A549 (cell line): ENCODE results near the gene CD82. TPM values are rescaled to one million over a fixed set of nuclear protein-coding genes. Genes with fewer than 3 reads are reported as not detected.

ENCODE experiments used
- ATAC-seq, 2 experiments: fragments of 200-7000 bp in 1 of 2; fragments of >200 bp in 1 of 2; cut with Nextera tagmentation in 1 of 2; cut with Tn5 transposase in 1 of 2; 3 replicates each; pipeline versions ENCODE4 v1.8.0 to v1.9.1; 2018 to 2020; ENCODE audit warnings: mild to moderate bottlenecking in 1 of 2, moderate library complexity in 1 of 2
- CTCF ChIA-PET: fragments of 300-600 bp; sonication (Branson Sonifier 250); formaldehyde crosslinking; extraction: SDS; loops from one replicate; lab custom pipeline; 2021; ENCODE audit warnings: antibody characterized with exemption, inconsistent platforms; lab: Yijun Ruan, JAX
- POLR2A ChIA-PET: fragments of 350-600 bp; formaldehyde crosslinking; extraction: SDS; loops from one replicate; lab custom pipeline; 2021; ENCODE audit warnings: antibody characterized with exemption, inconsistent platforms; lab: Yijun Ruan, JAX
- DNase-seq, 2 experiments: peaks; one replicate each; pipeline versions ENCODE4 v3.0.0 to v3.0.0-alpha.2; 2011 to 2016; ENCODE audit warnings: low read depth in 1 of 2, low spot score in 1 of 2
- FAIRE-seq: peaks from 2 replicates; lab custom pipeline; 2011; peaks lifted over from hg19 to GRCh38; lab: Jason Lieb, UNC
- H3K27ac ChIP-seq, 2 experiments: fragments of >200 bp; sonication (Bioruptor Twin); formaldehyde crosslinking; 3 replicates each; pipeline ENCODE4 v1.5.1; 2016 to 2017
- H3K4me1 ChIP-seq: fragments of >200 bp; sonication (Bioruptor Twin); formaldehyde crosslinking; 3 replicates; pipeline ENCODE4 v1.6.1; 2016
- H3K4me2 ChIP-seq: fragments of >200 bp; sonication (Bioruptor Twin); formaldehyde crosslinking; 3 replicates; pipeline ENCODE4 v1.6.1; 2016
- H3K4me3 ChIP-seq: fragments of >200 bp; sonication (Bioruptor Twin); formaldehyde crosslinking; 3 replicates; pipeline ENCODE4 v1.5.1; 2016
- H3K9me3 ChIP-seq: fragments of >200 bp; sonication (Bioruptor Twin); formaldehyde crosslinking; 3 replicates; pipeline ENCODE4 v1.6.1; 2016
- CBX8 ChIP-seq: fragments of 200-600 bp; sonication (generic); IDR thresholded peaks from 2 replicates; pipeline ENCODE4 v1.6.1; 2016
- CEBPB ChIP-seq, 2 experiments: fragments of >200 bp in 1 of 2; sonication (Bioruptor Twin) in 1 of 2; formaldehyde crosslinking in 1 of 2; IDR thresholded peaks; 2 replicates each; pipeline ENCODE4 v1.6.1; 2012 to 2016
- EHF ChIP-seq: fragments of 250-450 bp; sonication (Bioruptor Pico); IDR thresholded peaks from 2 replicates; pipeline ENCODE4 v1.5.0; 2020; ENCODE audit warnings: mild to moderate bottlenecking
- EHMT2 ChIP-seq: fragments of 200-600 bp; sonication (generic); IDR thresholded peaks from 2 replicates; pipeline ENCODE4 v1.6.1; 2016; ENCODE audit warnings: antibody characterized with exemption, low read depth, mild to moderate bottlenecking, moderate library complexity
- ELK1 ChIP-seq: fragments of 150-350 bp; IDR thresholded peaks from 2 replicates; pipeline ENCODE4 v1.6.1; 2014; ENCODE audit warnings: low read depth, mild to moderate bottlenecking, low read length
- FOSB ChIP-seq: fragments of 250-450 bp; sonication (Bioruptor Pico); IDR thresholded peaks from 2 replicates; pipeline ENCODE4 v1.5.0; 2020; ENCODE audit warnings: mild to moderate bottlenecking, moderate library complexity
- FOXS1 ChIP-seq: fragments of 250-450 bp; sonication (Bioruptor Pico); IDR thresholded peaks from 2 replicates; pipeline ENCODE4 v1.5.0; 2020; ENCODE audit warnings: mild to moderate bottlenecking, moderate library complexity
- HDAC2 ChIP-seq: fragments of 200-600 bp; sonication (generic); IDR thresholded peaks from 2 replicates; pipeline ENCODE4 v1.6.1; 2016
- HMGXB4 ChIP-seq: fragments of 250-450 bp; sonication (Bioruptor Pico); IDR thresholded peaks from 2 replicates; pipeline ENCODE4 v1.5.0; 2021; ENCODE audit warnings: mild to moderate bottlenecking, moderate library complexity, borderline replicate concordance
- HOXA7 ChIP-seq: fragments of 250-450 bp; sonication (Bioruptor Pico); IDR thresholded peaks from 2 replicates; pipeline ENCODE4 v1.5.0; 2020; ENCODE audit warnings: mild to moderate bottlenecking, moderate library complexity
- JUN ChIP-seq, 2 experiments: fragments of >200 bp; sonication (Bioruptor Twin); formaldehyde crosslinking; IDR thresholded peaks; 2 replicates in 1 of 2; 3 replicates in 1 of 2; pipeline ENCODE4 v1.6.1; 2016 to 2017
- MAX ChIP-seq: IDR thresholded peaks from 2 replicates; pipeline ENCODE4 v1.6.1; 2012
- MAZ ChIP-seq: fragments of 150-350 bp; IDR thresholded peaks from 2 replicates; pipeline ENCODE4 v1.6.1; 2014; ENCODE audit warnings: antibody characterized with exemption, low read depth, low read length, borderline replicate concordance
- MYC ChIP-seq: IDR thresholded peaks from 2 replicates; pipeline ENCODE4 v1.6.1; 2012; ENCODE audit warnings: mild to moderate bottlenecking, inconsistent platforms, low read length, improper control_type of control experiment, borderline replicate concordance
- NFE2L2 ChIP-seq: fragments of 150-350 bp; conservative IDR thresholded peaks from 2 replicates; pipeline ENCODE4 v1.6.1; 2014; ENCODE audit warnings: low read length
- NPAS2 ChIP-seq: fragments of 250-450 bp; sonication (Bioruptor Pico); IDR thresholded peaks from 2 replicates; pipeline ENCODE4 v1.8.0; 2022; ENCODE audit warnings: mild to moderate bottlenecking, moderate library complexity, borderline replicate concordance
- PBX3 ChIP-seq: IDR thresholded peaks from 2 replicates; pipeline ENCODE4 v1.6.1; 2012
- PHF8 ChIP-seq: fragments of 200-600 bp; sonication (generic); IDR thresholded peaks from 2 replicates; pipeline ENCODE4 v1.6.1; 2016; ENCODE audit warnings: low read depth, mild to moderate bottlenecking, antibody characterized with exemption, moderate library complexity, borderline replicate concordance
- POLR2A ChIP-seq: IDR thresholded peaks from 2 replicates; pipeline ENCODE4 v1.6.1; 2012; ENCODE audit warnings: mild to moderate bottlenecking, low read length
- POLR2AphosphoS2 ChIP-seq: conservative IDR thresholded peaks from 2 replicates; pipeline ENCODE4 v1.6.1; 2012; ENCODE audit warnings: low read length, improper control_type of control experiment, inconsistent platforms
- RAD21 ChIP-seq, 2 experiments: fragments of >200 bp in 1 of 2; sonication (Bioruptor Twin) in 1 of 2; formaldehyde crosslinking in 1 of 2; IDR thresholded peaks in 1 of 2; conservative IDR thresholded peaks in 1 of 2; 2 replicates in 1 of 2; 3 replicates in 1 of 2; pipeline ENCODE4 v1.6.1; 2012 to 2018; ENCODE audit warnings: inconsistent platforms in 1 of 2
- RARB ChIP-seq: fragments of 250-450 bp; sonication (Bioruptor Pico); IDR thresholded peaks from 2 replicates; pipeline ENCODE4 v1.8.0; 2021; ENCODE audit warnings: mild to moderate bottlenecking, moderate library complexity
- SMC3 ChIP-seq: fragments of >200 bp; sonication (Bioruptor Twin); formaldehyde crosslinking; IDR thresholded peaks from 3 replicates; pipeline ENCODE4 v1.6.1; 2018; ENCODE audit warnings: inconsistent platforms
- SREBF2 ChIP-seq: fragments of 450-650 bp; IDR thresholded peaks from 2 replicates; pipeline ENCODE4 v1.6.1; 2014; ENCODE audit warnings: mild to moderate bottlenecking, moderate library complexity
- TFCP2L1 ChIP-seq: fragments of 250-450 bp; sonication (Bioruptor Pico); IDR thresholded peaks from 2 replicates; pipeline ENCODE4 v1.5.0; 2021; ENCODE audit warnings: mild to moderate bottlenecking
- WGBS: methylation state at CpG from one replicate; pipeline ENCODE4 v1.1.6; 2017; ENCODE audit errors: missing lambda C conversion rate; 5-methylcytosine and 5-hydroxymethylcytosine counted together
- polyA plus RNA-seq, 4 experiments: library from polyadenylated mRNA; depleted of rRNA in 3 of 4; stranded (reverse); fragments of >200 nt; fragmentation: RNase III in 1 of 4; extraction: RNeasy Plus Mini Kit Qiagen cat#74134 plus additional on column Dnase treatment in 1 of 4; gene quantifications; 2 replicates in 3 of 4; 3 replicates in 1 of 4; pipeline ENCODE4 v1.2.3, GENCODE V29; 2011 to 2017
- TF ChIP-seq, protein P1 (sequence below): fragments of 450-650 bp; IDR thresholded peaks from 2 replicates; pipeline ENCODE4 v1.6.1; 2014; ENCODE audit warnings: antibody characterized with exemption

CD82 gene
- polyA plus RNA-seq, 2 of the 4 experiments (the other 2 are of a cell fraction), result 2.8 to 3.2 TPM

- POLR2A ChIA-PET, result no interaction called here
- no peak for TF ChIP-seq MAZ
- TF ChIP-seq POLR2A, result no peak
- TF ChIP-seq, all 56 proteins: peak for 0
- ATAC-seq, result no peak
- no peak for DNase-seq
- CTCF ChIA-PET, result interaction anchor here (0.8 to 1.8 kb wide), 5 partner anchors 22 to 35 kb away, joined by 3 to 4 read pairs (median 4); no protein-coding TSS in a partner anchor
- Histone ChIP-seq H3K4me1 (peaks cover 12% of the 10 kb centered on the region; the same call in 2 of the 3 replicates), H3K4me3 (no peak overlapping the region), H3K4me2 (no peak overlapping the region), H3K9me3 (0 out of 3 replicates have a peak, but pooled peaks cover 5% of the 10 kb centered on the region), H3K27ac (no peak overlapping the region)
- FAIRE-seq, result no peak
- 62% methylated on average over 5 of the region's 5 CpGs for WGBS
Measured at GRCh38 chr11:44585421-44585820, 20.0 kb downstream of the CD82 start.

DNA sequence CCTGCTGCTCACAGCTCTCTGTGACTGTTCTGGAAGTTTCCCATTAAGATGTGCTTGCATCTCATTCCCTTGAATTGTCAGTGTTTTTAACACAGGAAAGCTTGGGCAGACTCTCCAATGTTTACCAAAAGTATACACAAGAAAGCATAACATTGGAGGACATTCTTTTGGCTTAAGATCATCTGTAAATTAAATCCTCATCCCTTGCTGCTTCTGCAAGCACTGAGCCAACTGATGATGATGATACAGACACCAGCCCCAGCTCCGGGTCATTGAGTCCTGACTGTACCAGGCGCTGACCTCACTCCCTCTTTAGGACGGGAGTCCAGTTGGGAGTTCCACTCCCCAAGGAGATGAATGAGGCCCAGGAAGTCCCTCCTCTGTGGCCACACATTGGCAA lies 23.8 kb downstream of the CD82 start:
- Histone ChIP-seq H3K4me3 (no peak overlapping the region), H3K27ac (0 out of 6 replicates have a peak overlapping the region, but pooled peaks of 1 of the 2 experiments have one; percentile 7), H3K9me3 (no peaks in the 10 kb centered on the region), H3K4me1 (peaks cover 9% of the 10 kb centered on the region; the same call in 2 of the 3 replicates), H3K4me2 (no peak overlapping the region)
- CTCF ChIA-PET, result interaction anchor here (0.7 to 2.2 kb wide), 6 partner anchors 16 to 322 kb away, joined by 3 to 6 read pairs (median 4); no protein-coding TSS in a partner anchor
- 61% methylated on average over 3 of the region's 3 CpGs for WGBS
- POLR2A ChIA-PET, result no interaction called here
- ATAC-seq (no peak), DNase-seq (no peak), FAIRE-seq (no peak)
- TF ChIP-seq HDAC2 (no peak), HMGXB4 (CRISPR knock-in tag) (no peak), TFCP2L1 (CRISPR knock-in tag) (no peak), FOSB (CRISPR knock-in tag) (no peak), POLR2A (no peak), PBX3 (no peak), HOXA7 (CRISPR knock-in tag) (no peak), MYC (no peak), MAZ (no peak), POLR2AphosphoS2 (no peak), EHMT2 (no peak), MAX (no peak)
- TF ChIP-seq, protein P1, sequence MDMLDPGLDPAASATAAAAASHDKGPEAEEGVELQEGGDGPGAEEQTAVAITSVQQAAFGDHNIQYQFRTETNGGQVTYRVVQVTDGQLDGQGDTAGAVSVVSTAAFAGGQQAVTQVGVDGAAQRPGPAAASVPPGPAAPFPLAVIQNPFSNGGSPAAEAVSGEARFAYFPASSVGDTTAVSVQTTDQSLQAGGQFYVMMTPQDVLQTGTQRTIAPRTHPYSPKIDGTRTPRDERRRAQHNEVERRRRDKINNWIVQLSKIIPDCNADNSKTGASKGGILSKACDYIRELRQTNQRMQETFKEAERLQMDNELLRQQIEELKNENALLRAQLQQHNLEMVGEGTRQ, result no peak

DNA sequence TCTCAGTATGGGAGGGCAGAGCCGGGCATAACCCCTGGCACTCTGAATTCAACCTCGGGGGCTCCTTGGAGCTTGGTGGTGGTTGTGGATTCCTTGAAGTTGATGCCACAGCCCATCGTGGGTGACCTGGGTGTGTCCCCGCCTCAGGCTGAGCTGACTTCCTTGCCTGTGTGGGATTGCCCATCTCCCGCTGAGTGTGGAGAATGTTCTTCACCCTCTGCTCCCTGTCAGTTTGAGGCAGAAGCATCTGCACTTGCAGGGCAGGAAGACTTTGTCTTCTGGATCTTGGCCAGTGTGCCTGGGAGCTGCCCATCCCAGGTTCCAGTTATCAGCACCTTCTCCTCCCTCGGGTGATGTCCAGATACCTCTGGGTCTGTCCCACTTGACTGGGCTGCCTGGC lies 25.3 kb downstream of the CD82 start:
- H3K4me1 ChIP-seq, result no peaks in the 10 kb centered on the region
- ATAC-seq (no peak; a peak in 1 of 6 replicates), DNase-seq (no peak), FAIRE-seq (no peak)
- H3K4me2 ChIP-seq, result no peak overlapping the region
- no peak overlapping the region for H3K4me3 ChIP-seq
- H3K27ac ChIP-seq, result no peak overlapping the region
- CTCF ChIA-PET, result interaction anchor here (0.8 to 3.1 kb wide), 7 partner anchors 9 to 336 kb away, joined by 3 to 11 read pairs (median 5); no protein-coding TSS in a partner anchor
- 37% methylated on average over 6 of the region's 6 CpGs for WGBS
- no peaks in the 10 kb centered on the region for H3K9me3 ChIP-seq
- POLR2A ChIA-PET, result interaction anchor here (1.4 kb wide), 1 partner anchor 26 kb away, joined by 4 read pairs; the partner anchor contains the start of gene CD82
- TF ChIP-seq, protein P1, result no peak
- no peak for TF ChIP-seq MYC
- no peak for TF ChIP-seq SREBF2
- no peak for TF ChIP-seq CBX8
- no peak for TF ChIP-seq CEBPB (IDR thresholded peaks at IDR 0.05)
- TF ChIP-seq RARB, result no peak
- TF ChIP-seq FOXS1 (CRISPR knock-in tag), result no peak
- TF ChIP-seq NFE2L2, result no peak
- no peak for TF ChIP-seq SMC3
- no peak for TF ChIP-seq EHF (CRISPR knock-in tag)
- no peak for TF ChIP-seq RAD21 (conservative IDR thresholded peaks at IDR 0.05 in 1 of 2, IDR thresholded peaks at IDR 0.05 in 1 of 2)
- TF ChIP-seq TFCP2L1 (CRISPR knock-in tag), result no peak
- TF ChIP-seq PHF8, result no peak
- TF ChIP-seq ELK1, result no peak
- TF ChIP-seq JUN (IDR thresholded peaks at IDR 0.05), result no peak
- no peak for TF ChIP-seq FOSB (CRISPR knock-in tag)
- no peak for TF ChIP-seq NPAS2 (CRISPR knock-in tag)
- TF ChIP-seq, all 56 proteins: peak for 0
